OCI-LY1 (cell line): Measurements from ENCODE around the gene LENG1.

Source experiments
- H2AFZ ChIP-seq: fragments of 200-600 bp; sonication (generic), shearing (Covaris generic); 2 replicates; pipeline ENCODE4 v1.6.0; 2014; ENCODE audit warnings: antibody characterized with exemption, mild to moderate bottlenecking, low read length
- H3F3A ChIP-seq: fragments of 200-600 bp; sonication (generic), shearing (Covaris generic); 2 replicates; pipeline ENCODE4 v1.6.0; 2014; ENCODE audit warnings: mild to moderate bottlenecking, antibody characterized with exemption, low read length, moderate library complexity; ENCODE audit not compliant: insufficient read depth
- H3K27ac ChIP-seq: fragments of 200-600 bp; sonication (generic); 2 replicates; pipeline ENCODE4 v1.5.1; 2014; ENCODE audit warnings: low read length, mixed run types, mild to moderate bottlenecking, low read depth; ENCODE audit not compliant: poor library complexity, severe bottlenecking
- H3K27me3 ChIP-seq: fragments of 200-600 bp; sonication (generic); 2 replicates; pipeline ENCODE4 v1.6.0; 2014; ENCODE audit warnings: antibody characterized with exemption, mild to moderate bottlenecking, low read length, moderate library complexity; ENCODE audit not compliant: insufficient read depth
- H3K36me3 ChIP-seq: fragments of 200-600 bp; sonication (generic); 2 replicates; pipeline ENCODE4 v1.6.1; 2014; ENCODE audit warnings: mild to moderate bottlenecking, antibody characterized with exemption, low read length, moderate library complexity, mixed read lengths; ENCODE audit not compliant: insufficient read depth
- H3K4me1 ChIP-seq: fragments of 200-600 bp; sonication (generic); 2 replicates; pipeline ENCODE4 v1.5.1; 2014; ENCODE audit warnings: mild to moderate bottlenecking, low read length, moderate library complexity; ENCODE audit not compliant: insufficient read depth, severe bottlenecking
- H3K4me2 ChIP-seq: fragments of 200-600 bp; sonication (generic), shearing (Covaris generic); 2 replicates; pipeline ENCODE4 v1.6.1; 2014; ENCODE audit warnings: low read length
- H3K4me3 ChIP-seq: fragments of 200-600 bp; sonication (generic); 2 replicates; pipeline ENCODE4 v1.5.1; 2014; ENCODE audit warnings: low read length, low read depth, mild to moderate bottlenecking, mixed read lengths; ENCODE audit not compliant: poor library complexity, severe bottlenecking
- H3K79me2 ChIP-seq: fragments of 200-600 bp; shearing (Covaris generic); 2 replicates; pipeline ENCODE4 v1.6.1; 2016; ENCODE audit warnings: mixed run types, low read length, mixed read lengths; ENCODE audit not compliant: insufficient read depth
- H3K9ac ChIP-seq: fragments of 200-600 bp; sonication (generic), shearing (Covaris generic); 2 replicates; pipeline ENCODE4 v1.6.1; 2014; ENCODE audit warnings: mild to moderate bottlenecking, low read length, mixed read lengths
- H3K9me2 ChIP-seq: fragments of 200-600 bp; sonication (generic), shearing (Covaris generic); 2 replicates; pipeline ENCODE4 v1.6.1; 2014; ENCODE audit warnings: low read depth, mild to moderate bottlenecking, low read length, mixed read lengths
- H3K9me3 ChIP-seq: fragments of 200-600 bp; shearing (Covaris generic); 2 replicates; pipeline ENCODE4 v1.6.1; 2014; ENCODE audit warnings: low read length, mixed read lengths
- H4K20me1 ChIP-seq: fragments of 200-600 bp; sonication (generic), shearing (Covaris generic); 2 replicates; pipeline ENCODE4 v1.6.0; 2016; ENCODE audit warnings: mild to moderate bottlenecking, low read length; ENCODE audit not compliant: insufficient read depth
- EZH2 ChIP-seq: fragments of 200-600 bp; sonication (generic), shearing (Covaris generic); IDR thresholded peaks from 2 replicates; pipeline ENCODE4 v1.8.0; 2017; ENCODE audit warnings: borderline replicate concordance, mixed run types, mild to moderate bottlenecking, antibody characterized with exemption, low read length, moderate library complexity, mixed read lengths
- TF ChIP-seq, protein P1 (sequence below): fragments of 200-600 bp; sonication (generic), shearing (Covaris generic); IDR thresholded peaks from 2 replicates; pipeline ENCODE4 v1.5.1; 2017; ENCODE audit warnings: mild to moderate bottlenecking, antibody characterized with exemption, low read length, moderate library complexity, mixed read lengths

Gene LENG1

DNA sequence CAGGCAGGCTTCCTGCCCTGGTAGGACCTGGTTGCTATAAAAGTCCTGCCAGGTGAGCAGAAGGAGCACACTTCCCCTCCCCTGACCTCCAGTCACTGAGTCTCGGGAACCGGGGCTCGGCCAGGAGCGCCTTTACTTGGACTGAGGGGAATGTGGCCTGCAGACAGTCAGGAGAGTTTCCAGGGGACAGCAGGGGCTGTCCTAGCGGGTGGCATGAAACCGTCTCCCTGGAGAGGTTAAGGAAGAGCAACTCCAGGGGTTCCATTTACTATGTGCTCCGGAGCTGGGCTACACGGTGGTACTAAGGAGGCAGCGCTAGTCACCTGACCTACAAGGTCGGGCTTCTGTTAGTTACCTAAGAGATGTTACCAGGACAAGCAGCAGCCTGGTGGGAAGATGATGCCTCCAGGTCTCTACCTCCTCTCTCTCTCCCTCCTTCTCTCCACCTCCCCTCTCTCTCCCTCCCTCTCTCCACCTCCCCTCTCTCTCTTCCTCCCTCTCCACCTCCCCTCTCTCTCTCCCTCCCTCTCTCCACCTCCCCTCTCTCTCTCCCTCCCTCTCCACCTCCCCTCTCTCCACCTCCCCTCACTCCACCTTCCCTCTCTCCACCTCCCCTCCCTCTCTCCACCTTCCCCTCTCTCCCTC lies 26.1 kb downstream of the LENG1 start:
- H3K9me3 ChIP-seq, result no peaks in the 10 kb centered on the region
- no peaks in the 10 kb centered on the region for H4K20me1 ChIP-seq
- H3K9me2 ChIP-seq, result no peaks in the 10 kb centered on the region
- H3K36me3 ChIP-seq, result peaks cover 33% of the 10 kb centered on the region
- H3F3A ChIP-seq, result no peaks in the 10 kb centered on the region
- H3K79me2 ChIP-seq, result peaks cover 2% of the 10 kb centered on the region; the same call in 1 of the 2 replicates
- TF ChIP-seq, protein P1, sequence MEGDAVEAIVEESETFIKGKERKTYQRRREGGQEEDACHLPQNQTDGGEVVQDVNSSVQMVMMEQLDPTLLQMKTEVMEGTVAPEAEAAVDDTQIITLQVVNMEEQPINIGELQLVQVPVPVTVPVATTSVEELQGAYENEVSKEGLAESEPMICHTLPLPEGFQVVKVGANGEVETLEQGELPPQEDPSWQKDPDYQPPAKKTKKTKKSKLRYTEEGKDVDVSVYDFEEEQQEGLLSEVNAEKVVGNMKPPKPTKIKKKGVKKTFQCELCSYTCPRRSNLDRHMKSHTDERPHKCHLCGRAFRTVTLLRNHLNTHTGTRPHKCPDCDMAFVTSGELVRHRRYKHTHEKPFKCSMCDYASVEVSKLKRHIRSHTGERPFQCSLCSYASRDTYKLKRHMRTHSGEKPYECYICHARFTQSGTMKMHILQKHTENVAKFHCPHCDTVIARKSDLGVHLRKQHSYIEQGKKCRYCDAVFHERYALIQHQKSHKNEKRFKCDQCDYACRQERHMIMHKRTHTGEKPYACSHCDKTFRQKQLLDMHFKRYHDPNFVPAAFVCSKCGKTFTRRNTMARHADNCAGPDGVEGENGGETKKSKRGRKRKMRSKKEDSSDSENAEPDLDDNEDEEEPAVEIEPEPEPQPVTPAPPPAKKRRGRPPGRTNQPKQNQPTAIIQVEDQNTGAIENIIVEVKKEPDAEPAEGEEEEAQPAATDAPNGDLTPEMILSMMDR, result no peak
- no peak for TF ChIP-seq EZH2
- no peak overlapping the region for H3K4me2 ChIP-seq
- peaks cover 12% of the 10 kb centered on the region for H3K4me1 ChIP-seq
- no peak overlapping the region for H3K4me3 ChIP-seq
- no peak overlapping the region for H3K9ac ChIP-seq
- no peak overlapping the region for H3K27ac ChIP-seq
- no peak overlapping the region for H2AFZ ChIP-seq
- H3K27me3 ChIP-seq, result no peaks in the 10 kb centered on the region

DNA sequence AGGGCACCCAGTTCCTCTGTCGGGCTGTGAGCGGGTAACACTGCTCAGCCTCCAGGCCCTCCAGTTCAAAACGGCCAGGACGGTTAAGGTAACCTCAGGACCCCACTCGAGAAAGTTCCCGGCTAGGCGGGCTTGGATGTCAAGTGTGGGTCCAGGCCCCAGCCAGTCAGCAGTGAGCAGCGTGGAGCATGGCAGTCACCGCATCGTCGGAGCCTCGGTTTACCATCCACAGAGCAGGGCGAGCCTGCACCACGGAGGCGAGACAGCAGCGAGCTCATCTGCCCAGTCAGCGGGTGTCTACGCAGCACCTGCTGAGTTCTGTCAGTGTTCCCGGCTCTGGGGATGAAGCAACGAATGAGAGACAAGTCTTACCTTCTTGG lies 29.9 kb downstream of the LENG1 start:
- H3K9me3 ChIP-seq, result no peaks in the 10 kb centered on the region
- no peaks in the 10 kb centered on the region for H3F3A ChIP-seq
- H3K79me2 ChIP-seq, result no peaks in the 10 kb centered on the region
- H3K36me3 ChIP-seq, result peaks cover 64% of the 10 kb centered on the region
- no peak overlapping the region for H3K4me3 ChIP-seq
- no peaks in the 10 kb centered on the region for H3K27me3 ChIP-seq
- H3K4me1 ChIP-seq, result no peaks in the 10 kb centered on the region
- no peaks in the 10 kb centered on the region for H4K20me1 ChIP-seq
- H3K27ac ChIP-seq, result no peak overlapping the region
- no peak overlapping the region for H3K9ac ChIP-seq
- H2AFZ ChIP-seq, result no peak overlapping the region
- TF ChIP-seq EZH2, result no peak
- TF ChIP-seq, protein P1, result no peak
- H3K9me2 ChIP-seq, result no peaks in the 10 kb centered on the region
- H3K4me2 ChIP-seq, result no peak overlapping the region

DNA sequence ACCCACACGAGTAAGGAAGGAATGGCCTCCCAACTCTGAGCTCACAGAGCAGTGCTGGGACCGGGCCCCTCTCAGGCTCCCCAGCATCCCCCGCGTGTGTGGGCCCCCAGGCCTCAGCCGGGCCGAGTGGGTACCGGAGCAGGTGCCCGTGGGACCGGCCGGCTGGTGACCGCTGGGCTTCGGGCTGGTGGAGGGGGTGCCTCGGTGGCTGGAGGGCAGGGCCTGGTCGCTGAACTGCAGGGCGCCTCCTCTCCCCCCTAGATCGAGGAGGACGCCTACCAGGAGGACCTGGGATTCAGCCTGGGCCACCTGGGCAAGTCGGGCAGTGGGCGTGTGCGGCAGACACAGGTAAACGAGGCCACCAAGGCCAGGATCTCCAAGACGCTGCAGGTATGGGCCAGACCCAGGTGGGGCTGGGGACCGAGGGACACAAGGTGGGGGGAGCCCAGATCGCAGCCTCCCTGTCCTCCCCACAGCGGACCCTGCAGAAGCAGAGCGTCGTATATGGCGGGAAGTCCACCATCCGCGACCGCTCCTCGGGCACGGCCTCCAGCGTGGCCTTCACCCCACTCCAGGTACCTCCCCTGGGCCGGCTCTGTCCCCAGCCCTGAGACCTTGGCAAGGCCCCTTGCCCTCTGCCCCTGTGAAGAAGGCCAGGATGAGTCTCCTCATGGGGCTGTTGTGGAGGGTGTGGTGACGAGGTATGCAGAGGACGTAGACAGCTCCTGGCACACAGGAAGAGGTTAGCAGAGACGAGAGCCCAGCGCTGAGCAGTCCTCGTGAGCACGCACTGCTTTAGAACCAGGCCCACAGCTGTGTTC lies 30.5 kb downstream of the LENG1 start:
- Histone ChIP-seq H3K4me3 (no peak overlapping the region), H3K9ac (no peak overlapping the region), H3K4me2 (no peak overlapping the region), H3K27me3 (no peaks in the 10 kb centered on the region), H3K79me2 (no peaks in the 10 kb centered on the region), H3K36me3 (peaks cover 70% of the 10 kb centered on the region), H4K20me1 (no peaks in the 10 kb centered on the region), H2AFZ (no peak overlapping the region), H3K9me3 (no peaks in the 10 kb centered on the region), H3K4me1 (no peaks in the 10 kb centered on the region), H3F3A (no peaks in the 10 kb centered on the region), H3K9me2 (no peaks in the 10 kb centered on the region), H3K27ac (no peak overlapping the region)
- TF ChIP-seq EZH2, result no peak
- TF ChIP-seq, protein P1, result no peak
